Retinal pigment epithelial cell (primary cell): ENCODE data around the gene KISS1R.

Source experiments
- DNase-seq: peaks from one replicate; pipeline ENCODE4 v3.0.0-alpha.2; 2010; ENCODE audit warnings: low read depth
- H3K4me3 ChIP-seq: 2 replicates; pipeline ENCODE4 v1.5.1; 2011; ENCODE audit warnings: mild to moderate bottlenecking, low read length, control low read depth, moderate library complexity
- CTCF ChIP-seq: conservative IDR thresholded peaks from 2 replicates; pipeline ENCODE4 v1.5.1; 2011; ENCODE audit warnings: low read depth, low read length, control low read depth, inconsistent platforms

KISS1R gene

GRCh38 chr19:917323-918151, at the start of gene KISS1R:
KISS1R (plus strand) TSS chr19:917333; CDS start chr19:917503, 170 bp downstream.
- peak; percentile 42 for TF ChIP-seq CTCF
- no peak for DNase-seq
- no peak within 1 kb of the TSS for H3K4me3 ChIP-seq

- DNase-seq: no peak
- TF ChIP-seq CTCF: no peak
- no peak overlapping the region for H3K4me3 ChIP-seq
These were observed 49.2 kb upstream of the KISS1R start for GRCh38 chr19:867855-868457.

- DNase-seq: no peak
- TF ChIP-seq CTCF: no peak
- H3K4me3 ChIP-seq: no peak overlapping the region
These were observed 48.5 kb upstream of the KISS1R start for GRCh38 chr19:868458-869244.

- TF ChIP-seq CTCF: no peak
- peak; percentile 68 for DNase-seq
- no peak overlapping the region for H3K4me3 ChIP-seq
These were observed 47.6 kb upstream of the KISS1R start for GRCh38 chr19:869245-870177.

GRCh38 chr19:870314-870713, 46.8 kb upstream of the KISS1R start:
- DNase-seq: no peak
- TF ChIP-seq CTCF: no peak
- H3K4me3 ChIP-seq: no peak overlapping the region

- peak; percentile 60 for DNase-seq
- no peak for TF ChIP-seq CTCF
- H3K4me3 ChIP-seq: no peak overlapping the region
These were observed 46.2 kb upstream of the KISS1R start for GRCh38 chr19:870963-871401.
